Measurements from ENCODE around the gene WFS1. TPM values are rescaled to one million over a fixed set of nuclear protein-coding genes. Genes with fewer than 3 reads are reported as not detected.

Gene WFS1
- total RNA-seq, 2 experiments from 2014 or later, result 1.8 to 2.8 TPM

DNA sequence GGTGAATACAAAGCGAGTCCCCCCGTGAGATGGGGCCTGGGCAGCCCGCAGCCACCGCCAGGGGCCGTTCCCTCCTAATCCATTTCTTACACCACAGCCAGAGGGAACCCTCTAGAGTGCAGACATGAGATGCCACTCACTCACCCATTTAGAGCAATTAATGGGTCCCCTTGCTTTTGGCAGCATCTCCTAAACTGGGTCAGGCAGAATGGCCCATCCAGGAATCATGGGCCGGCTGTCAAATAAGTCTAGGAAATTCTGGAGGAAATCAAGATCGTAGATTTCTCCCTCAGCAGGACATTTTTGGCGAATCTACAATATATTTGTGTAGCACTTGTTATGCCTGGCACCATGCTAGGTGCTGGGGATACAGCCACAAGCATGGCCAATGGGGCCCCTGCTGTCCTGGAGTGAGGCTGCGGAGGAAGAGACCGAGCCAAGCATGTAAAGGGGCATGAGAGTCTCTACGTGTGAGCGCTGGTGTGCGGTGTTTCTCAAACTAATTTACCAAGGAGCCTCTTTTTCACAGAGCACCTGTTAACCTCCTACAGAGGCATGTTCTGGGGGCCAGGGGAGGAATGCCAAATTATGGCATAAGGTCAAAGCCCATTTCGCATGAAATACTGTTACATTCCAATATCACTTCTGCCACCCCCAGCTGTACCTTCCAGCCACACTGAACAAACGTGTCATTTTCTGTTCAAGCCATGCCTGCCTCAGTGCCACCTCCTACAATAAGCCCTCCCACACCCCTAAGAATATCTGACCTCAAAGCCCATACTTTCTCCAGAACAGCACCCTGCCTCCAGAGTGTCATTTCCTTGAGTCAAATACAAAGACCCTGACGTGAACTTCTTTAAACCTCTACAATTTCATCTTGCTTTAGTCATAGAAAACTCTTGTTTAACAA is 41.2 kb upstream of the WFS1 start:
- no peak overlapping the region for H3K4me3 Mint-ChIP-seq
- TF ChIP-seq, protein P1, sequence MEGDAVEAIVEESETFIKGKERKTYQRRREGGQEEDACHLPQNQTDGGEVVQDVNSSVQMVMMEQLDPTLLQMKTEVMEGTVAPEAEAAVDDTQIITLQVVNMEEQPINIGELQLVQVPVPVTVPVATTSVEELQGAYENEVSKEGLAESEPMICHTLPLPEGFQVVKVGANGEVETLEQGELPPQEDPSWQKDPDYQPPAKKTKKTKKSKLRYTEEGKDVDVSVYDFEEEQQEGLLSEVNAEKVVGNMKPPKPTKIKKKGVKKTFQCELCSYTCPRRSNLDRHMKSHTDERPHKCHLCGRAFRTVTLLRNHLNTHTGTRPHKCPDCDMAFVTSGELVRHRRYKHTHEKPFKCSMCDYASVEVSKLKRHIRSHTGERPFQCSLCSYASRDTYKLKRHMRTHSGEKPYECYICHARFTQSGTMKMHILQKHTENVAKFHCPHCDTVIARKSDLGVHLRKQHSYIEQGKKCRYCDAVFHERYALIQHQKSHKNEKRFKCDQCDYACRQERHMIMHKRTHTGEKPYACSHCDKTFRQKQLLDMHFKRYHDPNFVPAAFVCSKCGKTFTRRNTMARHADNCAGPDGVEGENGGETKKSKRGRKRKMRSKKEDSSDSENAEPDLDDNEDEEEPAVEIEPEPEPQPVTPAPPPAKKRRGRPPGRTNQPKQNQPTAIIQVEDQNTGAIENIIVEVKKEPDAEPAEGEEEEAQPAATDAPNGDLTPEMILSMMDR (IDR thresholded peaks at IDR 0.05), result no peak
- ATAC-seq (no peak), DNase-seq (no peak)
- H3K27me3 Mint-ChIP-seq, result peaks cover 12% of the 10 kb centered on the region
- H3K9me3 Mint-ChIP-seq, result no peaks in the 10 kb centered on the region
- no peak overlapping the region for H3K27ac Mint-ChIP-seq
- CTCF ChIA-PET, result interaction anchor here (1.3 kb wide), 1 partner anchor 22 kb away, joined by 4 read pairs; no protein-coding TSS in a partner anchor
- intact Hi-C loops (cut with micrococcal nuclease), result no loop called here
- H3K4me1 Mint-ChIP-seq (ENCODE audit: low read depth), result no peaks in the 10 kb centered on the region
- no peaks in the 10 kb centered on the region for H3K36me3 Mint-ChIP-seq (ENCODE audit: low read depth)
- POLR2A ChIA-PET, result no interaction called here

DNA sequence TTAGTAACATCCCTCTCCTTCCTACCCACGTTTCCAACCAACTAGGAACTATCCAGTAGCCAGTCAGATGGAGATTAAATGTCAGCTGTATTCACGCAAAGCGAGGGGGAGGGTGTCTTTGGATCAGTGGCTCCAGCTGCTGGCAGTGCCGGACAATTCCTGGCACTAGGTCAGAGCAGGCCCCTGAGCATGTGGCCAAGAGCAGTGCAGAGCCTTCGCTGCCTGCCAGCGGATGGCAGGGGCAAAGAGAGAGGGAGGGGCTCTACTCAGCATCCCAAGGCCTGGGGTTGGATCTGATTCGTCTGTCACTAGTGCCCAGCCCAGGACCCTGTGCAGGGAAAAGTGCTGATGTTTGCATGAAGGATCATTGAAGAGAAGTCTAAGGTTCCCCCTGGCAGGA is 40.6 kb upstream of the WFS1 start:
- H3K4me1 Mint-ChIP-seq (ENCODE audit: low read depth), result no peaks in the 10 kb centered on the region
- TF ChIP-seq, protein P1 (IDR thresholded peaks at IDR 0.05), result no peak
- intact Hi-C loops (cut with micrococcal nuclease), result no loop called here
- peaks cover 8% of the 10 kb centered on the region for H3K27me3 Mint-ChIP-seq
- CTCF ChIA-PET, result interaction anchor here (1.0 to 1.3 kb wide), 2 partner anchors 22 to 25 kb away, joined by 3 to 4 read pairs; no protein-coding TSS in a partner anchor
- no peak for DNase-seq
- H3K27ac Mint-ChIP-seq, result no peak overlapping the region
- H3K9me3 Mint-ChIP-seq, result no peaks in the 10 kb centered on the region
- ATAC-seq, result no peak
- POLR2A ChIA-PET, result no interaction called here
- no peak overlapping the region for H3K4me3 Mint-ChIP-seq
- no peaks in the 10 kb centered on the region for H3K36me3 Mint-ChIP-seq (ENCODE audit: low read depth)

DNA sequence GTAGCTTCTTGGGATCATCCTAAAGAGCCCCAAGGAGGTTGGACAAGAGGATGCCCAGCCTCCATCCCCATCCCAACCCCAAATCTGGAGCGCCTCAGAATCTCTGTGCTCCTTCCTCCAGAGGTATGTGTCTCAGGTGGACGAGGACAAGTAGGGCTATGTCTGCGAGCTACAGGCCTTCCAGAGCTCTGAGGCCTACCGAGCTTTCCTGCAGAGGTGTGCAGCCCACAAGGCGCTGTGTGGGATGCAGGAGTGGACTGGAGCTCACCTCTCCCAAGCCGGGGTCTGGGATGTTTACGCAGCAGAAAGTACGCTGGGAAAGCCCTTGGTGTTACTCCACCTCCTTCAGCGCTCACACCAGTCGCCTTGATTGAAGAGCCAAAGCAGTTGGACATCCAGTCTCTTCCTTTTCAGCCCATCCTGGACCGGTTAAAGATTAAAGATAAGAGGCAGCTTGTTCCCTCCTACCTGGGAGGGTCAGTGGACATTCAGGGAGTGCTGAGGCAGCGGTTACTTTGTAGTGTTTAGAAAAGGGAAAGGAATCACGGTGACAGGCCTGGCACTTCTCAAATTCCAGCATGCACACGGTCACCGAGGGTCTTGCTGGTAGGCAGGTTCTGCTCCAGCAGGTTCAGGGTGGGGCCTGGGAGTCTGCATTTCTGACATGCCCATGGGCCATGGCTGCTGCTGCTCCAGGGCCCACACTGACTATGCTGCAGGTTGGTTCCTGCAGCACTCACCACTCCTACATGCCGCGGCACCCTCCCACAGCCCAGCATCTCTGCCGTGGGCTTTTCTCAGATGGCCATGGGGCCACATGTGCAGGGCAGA is 39.8 kb upstream of the WFS1 start:
- TF ChIP-seq, protein P1 (IDR thresholded peaks at IDR 0.05), result no peak
- ChIA-PET CTCF (interaction anchor here (1.0 to 1.5 kb wide), 2 partner anchors 21 to 26 kb away, joined by 3 to 7 read pairs; no protein-coding TSS in a partner anchor), POLR2A (no interaction called here)
- H3K4me1 Mint-ChIP-seq (ENCODE audit: low read depth), result no peaks in the 10 kb centered on the region
- no peak overlapping the region for H3K4me3 Mint-ChIP-seq
- no peaks in the 10 kb centered on the region for H3K9me3 Mint-ChIP-seq
- DNase-seq (no peak), ATAC-seq (no peak)
- peaks cover 5% of the 10 kb centered on the region for H3K27me3 Mint-ChIP-seq
- intact Hi-C loops (cut with micrococcal nuclease), result no loop called here
- H3K27ac Mint-ChIP-seq, result no peak overlapping the region
- H3K36me3 Mint-ChIP-seq (ENCODE audit: low read depth), result no peaks in the 10 kb centered on the region

DNA sequence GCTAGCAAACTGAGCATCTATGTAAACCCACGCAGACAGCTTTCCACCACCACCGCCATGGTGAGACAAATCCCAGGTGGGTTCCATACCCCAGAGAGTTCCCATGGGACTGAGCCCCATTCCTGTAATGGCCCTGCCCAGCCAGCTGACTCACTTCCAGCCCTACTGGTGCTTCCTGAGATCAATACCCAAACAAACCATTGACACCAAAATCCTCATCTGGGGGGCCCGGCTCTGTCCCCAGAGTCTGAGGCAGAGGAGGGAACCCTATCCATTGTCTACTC is 39.2 kb upstream of the WFS1 start:
- TF ChIP-seq, protein P1 (IDR thresholded peaks at IDR 0.05), result no peak
- Mint-ChIP-seq H3K27ac (no peak overlapping the region), H3K27me3 (peaks cover 5% of the 10 kb centered on the region), H3K9me3 (no peaks in the 10 kb centered on the region), H3K4me3 (no peak overlapping the region), H3K36me3 (ENCODE audit: low read depth) (no peaks in the 10 kb centered on the region), H3K4me1 (ENCODE audit: low read depth) (no peaks in the 10 kb centered on the region)
- no peak for ATAC-seq
- intact Hi-C loops (cut with micrococcal nuclease), result no loop called here
- ChIA-PET CTCF (interaction anchor here (1.5 kb wide), 1 partner anchor 20 kb away, joined by 7 read pairs; no protein-coding TSS in a partner anchor), POLR2A (no interaction called here)
- no peak for DNase-seq

Data from activated CD8-positive, alpha-beta T cell treated with anti-CD3 and anti-CD28 coated beads for 36 hours (primary cell).